SK-N-SH (cell line): ENCODE measurements around the gene TICRR. TPM values are rescaled to one million over a fixed set of nuclear protein-coding genes. Genes with fewer than 3 reads are reported as not detected.

Experiments used
- CTCF ChIA-PET: fragments of 300-600, 350-600 bp; formaldehyde crosslinking; extraction: SDS; loops from one replicate; lab custom pipeline; 2021; lab: Yijun Ruan, JAX
- POLR2A ChIA-PET: fragments of 350-600 bp; sonication (Branson Sonifier 250); formaldehyde crosslinking; extraction: SDS; loops from one replicate; lab custom pipeline; 2020; ENCODE audit warnings: antibody characterized with exemption, inconsistent platforms; lab: Yijun Ruan, JAX
- DNase-seq: peaks from one replicate; pipeline ENCODE4 v3.0.0; 2012
- H2AFZ ChIP-seq: fragments of 200-600 bp; sonication (generic); 2 replicates; pipeline ENCODE4 v1.8.1; 2016; ENCODE audit warnings: antibody characterized with exemption, mild to moderate bottlenecking, low read depth
- H3F3A ChIP-seq: fragments of 200-600 bp; sonication (generic); replicated peaks from 2 replicates; pipeline ENCODE3; 2016; ENCODE audit warnings: antibody characterized with exemption, mild to moderate bottlenecking; ENCODE audit not compliant: insufficient read depth
- H3K27ac ChIP-seq, 2 experiments: fragments of 200-500 bp in 1 of 2; fragments of 200-600 bp in 1 of 2; sonication (Bioruptor generic) in 1 of 2; sonication (generic), shearing (Covaris generic) in 1 of 2; 2 replicates each; pipeline versions ENCODE4 v1.5.1 to v1.6.1; 2014 to 2016; ENCODE audit warnings: low read depth in 2 of 2, inconsistent platforms in 1 of 2, low read length in 1 of 2, mild to moderate bottlenecking in 1 of 2, mixed read lengths in 1 of 2
- H3K27me3 ChIP-seq: fragments of 200-600 bp; sonication (generic), shearing (Covaris generic); 2 replicates; pipeline ENCODE4 v1.6.1; 2016; ENCODE audit warnings: mixed run types; ENCODE audit not compliant: insufficient read depth
- H3K36me3 ChIP-seq, 2 experiments: fragments of 200-500 bp in 1 of 2; fragments of 200-600 bp in 1 of 2; sonication (Bioruptor generic) in 1 of 2; sonication (generic) in 1 of 2; replicated peaks in 1 of 2; 2 replicates each; pipeline versions ENCODE3 to v1.5.1; 2014 to 2016; ENCODE audit warnings: low read length in 1 of 2, mild to moderate bottlenecking in 1 of 2; ENCODE audit not compliant: insufficient read depth in 2 of 2, control insufficient read depth in 1 of 2
- H3K4me1 ChIP-seq, 2 experiments: fragments of 200-500 bp in 1 of 2; fragments of 200-600 bp in 1 of 2; sonication (Bioruptor generic) in 1 of 2; sonication (generic), shearing (Covaris generic) in 1 of 2; 2 replicates each; pipeline versions ENCODE4 v1.5.1 to v1.6.1; 2014 to 2016; ENCODE audit warnings: low read depth in 1 of 2, low read length in 1 of 2, mixed run types in 1 of 2; ENCODE audit not compliant: insufficient read depth in 2 of 2, control insufficient read depth in 1 of 2
- H3K4me2 ChIP-seq: fragments of 200-600 bp; sonication (generic), shearing (Covaris generic); 2 replicates; pipeline ENCODE4 v1.6.1; 2017; ENCODE audit warnings: mixed run types
- H3K4me3 ChIP-seq, 2 experiments: fragments of 200-500 bp in 1 of 2; fragments of 200-600 bp in 1 of 2; sonication (Bioruptor generic) in 1 of 2; sonication (generic), shearing (Covaris generic) in 1 of 2; 2 replicates each; pipeline versions ENCODE4 v1.5.1 to v1.8.1; 2014 to 2016; ENCODE audit warnings: low read depth in 2 of 2, inconsistent platforms in 1 of 2, low read length in 1 of 2, mild to moderate bottlenecking in 1 of 2, mixed read lengths in 1 of 2, moderate library complexity in 1 of 2
- H3K79me2 ChIP-seq: fragments of 200-600 bp; sonication (generic); 2 replicates; pipeline ENCODE4 v1.8.1; 2017; ENCODE audit warnings: mild to moderate bottlenecking; ENCODE audit not compliant: insufficient read depth
- H3K9ac ChIP-seq: fragments of 200-600 bp; sonication (generic); 2 replicates; pipeline ENCODE4 v1.6.1; 2017; ENCODE audit warnings: mixed run types
- H3K9me2 ChIP-seq: fragments of 200-600 bp; sonication (generic); 2 replicates; pipeline ENCODE4 v1.6.1; 2017; ENCODE audit warnings: mixed run types
- H3K9me3 ChIP-seq: fragments of 200-600 bp; sonication (generic); 2 replicates; pipeline ENCODE4 v1.6.1; 2017; ENCODE audit warnings: mixed run types, mild to moderate bottlenecking, moderate library complexity
- H4K20me1 ChIP-seq: fragments of 200-600 bp; sonication (generic); 2 replicates; pipeline ENCODE4 v1.6.1; 2017; ENCODE audit warnings: mild to moderate bottlenecking, mixed run types; ENCODE audit not compliant: insufficient read depth
- CHD2 ChIP-seq: fragments of 150-350 bp; IDR thresholded peaks from 2 replicates; pipeline ENCODE4 v1.6.1; 2018; ENCODE audit warnings: low read length; ENCODE audit not compliant: partially characterized antibody
- ELF1 ChIP-seq: IDR thresholded peaks from 2 replicates; pipeline ENCODE4 v1.4.0; 2012
- EZH2phosphoT487 ChIP-seq: fragments of 200-600 bp; sonication (generic); IDR thresholded peaks from 2 replicates; pipeline ENCODE4 v1.6.1; 2017; ENCODE audit warnings: low read depth, mixed run types, mild to moderate bottlenecking, antibody characterized with exemption, moderate library complexity, borderline replicate concordance
- FOSL2 ChIP-seq: IDR thresholded peaks from 2 replicates; pipeline ENCODE4 v1.4.0; 2012; ENCODE audit warnings: low read depth, mild to moderate bottlenecking, moderate library complexity, borderline replicate concordance
- NFIC ChIP-seq: IDR thresholded peaks from 2 replicates; pipeline ENCODE4 v1.4.0; 2012; ENCODE audit warnings: borderline replicate concordance
- NRF1 ChIP-seq: IDR thresholded peaks from 2 replicates; pipeline ENCODE4 v1.6.1; 2012; ENCODE audit warnings: low read depth, mild to moderate bottlenecking, low read length
- RCOR1 ChIP-seq: fragments of 150-350 bp; IDR thresholded peaks from 2 replicates; pipeline ENCODE4 v1.6.1; 2017; ENCODE audit warnings: antibody characterized with exemption, low read length
- SIN3A ChIP-seq: IDR thresholded peaks from 2 replicates; pipeline ENCODE4 v1.6.1; 2012; ENCODE audit warnings: low read depth, mild to moderate bottlenecking, low read length, moderate library complexity, borderline replicate concordance
- SMC3 ChIP-seq: IDR thresholded peaks from 2 replicates; pipeline ENCODE4 v1.6.1; 2012; ENCODE audit warnings: low read depth, low read length, improper control_type of control experiment
- TCF12 ChIP-seq: IDR thresholded peaks from 2 replicates; pipeline ENCODE4 v1.4.0; 2012
- WGBS: methylation state at CpG from one replicate; pipeline ENCODE4 v1.1.6; 2017; ENCODE audit warnings: low lambda C conversion rate; 5-methylcytosine and 5-hydroxymethylcytosine counted together
- polyA plus RNA-seq, 3 experiments: library from polyadenylated mRNA; depleted of rRNA; stranded (reverse); fragments of >200 nt; gene quantifications; 2 replicates each; pipeline ENCODE4 v1.2.3, GENCODE V29; 2012
- TF ChIP-seq, protein P1 (sequence below): fragments of 150-350 bp; IDR thresholded peaks from 2 replicates; pipeline ENCODE4 v1.6.1; 2016; ENCODE audit warnings: mild to moderate bottlenecking, low read depth, low read length
- TF ChIP-seq, protein P2 (sequence below): IDR thresholded peaks from 2 replicates; pipeline ENCODE4 v1.6.1; 2012; ENCODE audit warnings: mild to moderate bottlenecking, low read depth, low read length, moderate library complexity
- TF ChIP-seq, protein P3 (sequence below): IDR thresholded peaks from 2 replicates; pipeline ENCODE4 v1.4.0; 2012; ENCODE audit warnings: low read depth, borderline replicate concordance
- TF ChIP-seq, protein P4 (sequence below): fragments of 150-350 bp; IDR thresholded peaks from 2 replicates; pipeline ENCODE4 v1.6.1; 2017; ENCODE audit warnings: antibody characterized with exemption, low read length, low read depth, borderline replicate concordance

The TICRR gene
- polyA plus RNA-seq, 1 of the 3 experiments (the other 2 are of a cell fraction), result 3.2 TPM

DNA sequence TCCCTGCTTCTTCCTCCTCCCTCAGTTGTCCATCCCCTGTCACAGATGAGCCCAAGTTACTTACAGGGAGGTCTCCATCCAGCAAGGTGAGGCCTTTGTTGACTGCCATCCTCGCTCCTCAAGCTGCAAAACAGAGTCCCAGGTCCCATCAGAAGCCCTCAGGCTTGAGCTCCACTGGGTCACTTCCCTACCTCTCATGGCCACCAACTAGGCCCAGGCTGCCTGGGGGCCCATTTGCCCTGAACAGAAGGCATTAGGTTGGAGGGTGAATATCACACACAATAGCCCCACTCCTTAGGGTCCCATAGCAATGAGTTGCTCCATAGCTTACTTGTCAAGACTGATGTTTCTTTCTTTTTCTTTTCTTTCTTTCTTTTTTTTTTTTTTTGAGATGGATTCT is 102.1 kb downstream of the TICRR start:
- no peak for DNase-seq
- Histone ChIP-seq H3K4me3 (no peak overlapping the region), H3F3A (peaks cover 9% of the 10 kb centered on the region), H2AFZ (no peak overlapping the region), H3K27me3 (no peaks in the 10 kb centered on the region), H4K20me1 (no peaks in the 10 kb centered on the region), H3K9me2 (no peaks in the 10 kb centered on the region), H3K79me2 (no peaks in the 10 kb centered on the region), H3K4me2 (no peak overlapping the region), H3K27ac (no peak overlapping the region), H3K9me3 (no peaks in the 10 kb centered on the region), H3K4me1 (peaks cover 5 to 16% of the 10 kb centered on the region in 2 experiments; a peak in 2 of 4 replicates), H3K36me3 (no peaks in the 10 kb centered on the region), H3K9ac (no peak overlapping the region)
- no peak for TF ChIP-seq SMC3
- TF ChIP-seq, protein P1, sequence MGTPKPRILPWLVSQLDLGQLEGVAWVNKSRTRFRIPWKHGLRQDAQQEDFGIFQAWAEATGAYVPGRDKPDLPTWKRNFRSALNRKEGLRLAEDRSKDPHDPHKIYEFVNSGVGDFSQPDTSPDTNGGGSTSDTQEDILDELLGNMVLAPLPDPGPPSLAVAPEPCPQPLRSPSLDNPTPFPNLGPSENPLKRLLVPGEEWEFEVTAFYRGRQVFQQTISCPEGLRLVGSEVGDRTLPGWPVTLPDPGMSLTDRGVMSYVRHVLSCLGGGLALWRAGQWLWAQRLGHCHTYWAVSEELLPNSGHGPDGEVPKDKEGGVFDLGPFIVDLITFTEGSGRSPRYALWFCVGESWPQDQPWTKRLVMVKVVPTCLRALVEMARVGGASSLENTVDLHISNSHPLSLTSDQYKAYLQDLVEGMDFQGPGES, result no peak
- no peak for TF ChIP-seq EZH2phosphoT487
- TF ChIP-seq, protein P2, sequence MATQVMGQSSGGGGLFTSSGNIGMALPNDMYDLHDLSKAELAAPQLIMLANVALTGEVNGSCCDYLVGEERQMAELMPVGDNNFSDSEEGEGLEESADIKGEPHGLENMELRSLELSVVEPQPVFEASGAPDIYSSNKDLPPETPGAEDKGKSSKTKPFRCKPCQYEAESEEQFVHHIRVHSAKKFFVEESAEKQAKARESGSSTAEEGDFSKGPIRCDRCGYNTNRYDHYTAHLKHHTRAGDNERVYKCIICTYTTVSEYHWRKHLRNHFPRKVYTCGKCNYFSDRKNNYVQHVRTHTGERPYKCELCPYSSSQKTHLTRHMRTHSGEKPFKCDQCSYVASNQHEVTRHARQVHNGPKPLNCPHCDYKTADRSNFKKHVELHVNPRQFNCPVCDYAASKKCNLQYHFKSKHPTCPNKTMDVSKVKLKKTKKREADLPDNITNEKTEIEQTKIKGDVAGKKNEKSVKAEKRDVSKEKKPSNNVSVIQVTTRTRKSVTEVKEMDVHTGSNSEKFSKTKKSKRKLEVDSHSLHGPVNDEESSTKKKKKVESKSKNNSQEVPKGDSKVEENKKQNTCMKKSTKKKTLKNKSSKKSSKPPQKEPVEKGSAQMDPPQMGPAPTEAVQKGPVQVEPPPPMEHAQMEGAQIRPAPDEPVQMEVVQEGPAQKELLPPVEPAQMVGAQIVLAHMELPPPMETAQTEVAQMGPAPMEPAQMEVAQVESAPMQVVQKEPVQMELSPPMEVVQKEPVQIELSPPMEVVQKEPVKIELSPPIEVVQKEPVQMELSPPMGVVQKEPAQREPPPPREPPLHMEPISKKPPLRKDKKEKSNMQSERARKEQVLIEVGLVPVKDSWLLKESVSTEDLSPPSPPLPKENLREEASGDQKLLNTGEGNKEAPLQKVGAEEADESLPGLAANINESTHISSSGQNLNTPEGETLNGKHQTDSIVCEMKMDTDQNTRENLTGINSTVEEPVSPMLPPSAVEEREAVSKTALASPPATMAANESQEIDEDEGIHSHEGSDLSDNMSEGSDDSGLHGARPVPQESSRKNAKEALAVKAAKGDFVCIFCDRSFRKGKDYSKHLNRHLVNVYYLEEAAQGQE, result no peak
- TF ChIP-seq, protein P3, sequence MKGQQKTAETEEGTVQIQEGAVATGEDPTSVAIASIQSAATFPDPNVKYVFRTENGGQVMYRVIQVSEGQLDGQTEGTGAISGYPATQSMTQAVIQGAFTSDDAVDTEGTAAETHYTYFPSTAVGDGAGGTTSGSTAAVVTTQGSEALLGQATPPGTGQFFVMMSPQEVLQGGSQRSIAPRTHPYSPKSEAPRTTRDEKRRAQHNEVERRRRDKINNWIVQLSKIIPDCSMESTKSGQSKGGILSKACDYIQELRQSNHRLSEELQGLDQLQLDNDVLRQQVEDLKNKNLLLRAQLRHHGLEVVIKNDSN, result no peak
- TF ChIP-seq, protein P4, sequence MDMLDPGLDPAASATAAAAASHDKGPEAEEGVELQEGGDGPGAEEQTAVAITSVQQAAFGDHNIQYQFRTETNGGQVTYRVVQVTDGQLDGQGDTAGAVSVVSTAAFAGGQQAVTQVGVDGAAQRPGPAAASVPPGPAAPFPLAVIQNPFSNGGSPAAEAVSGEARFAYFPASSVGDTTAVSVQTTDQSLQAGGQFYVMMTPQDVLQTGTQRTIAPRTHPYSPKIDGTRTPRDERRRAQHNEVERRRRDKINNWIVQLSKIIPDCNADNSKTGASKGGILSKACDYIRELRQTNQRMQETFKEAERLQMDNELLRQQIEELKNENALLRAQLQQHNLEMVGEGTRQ, result no peak
- TF ChIP-seq SIN3A, result no peak
- TF ChIP-seq NRF1, result no peak
- no peak for TF ChIP-seq ELF1
- no peak for TF ChIP-seq TCF12
- TF ChIP-seq NFIC, result no peak
- TF ChIP-seq CHD2, result no peak
- TF ChIP-seq FOSL2, result no peak
- TF ChIP-seq RCOR1, result no peak
- POLR2A ChIA-PET, result no interaction called here
- CTCF ChIA-PET, result interaction anchor here (1.1 kb wide), 1 partner anchor 13 kb away, joined by 3 read pairs; no protein-coding TSS in a partner anchor
- WGBS, result 83% methylated on average over 1 of the region's 1 CpG

Other genes starting within 250 kb of the TICRR start
- 24.9 and 25.1 TPM in 2 replicates for gene POLG, start 240.6 kb upstream of the TICRR start, polyA plus RNA-seq (2012; rRNA removed)
- not detected in 2 replicates for gene RHCG, start 78.9 kb upstream of the TICRR start, polyA plus RNA-seq (2012; rRNA removed)
- 11.2 and 12.0 TPM in 2 replicates for gene KIF7, start 80.0 kb downstream of the TICRR start, polyA plus RNA-seq (2012; rRNA removed)
- gene PLIN1, start 103.9 kb downstream of the TICRR start, polyA plus RNA-seq (2012; rRNA removed), result 0.08 TPM in 2 replicates
- 6.1 and 7.0 TPM in 2 replicates for gene PEX11A, start 115.3 kb downstream of the TICRR start, polyA plus RNA-seq (2012; rRNA removed)
- gene WDR93, start 115.3 kb downstream of the TICRR start, polyA plus RNA-seq (2012; rRNA removed), result 0.35 and 0.57 TPM in 2 replicates
- gene MESP1, start 175.8 kb downstream of the TICRR start, polyA plus RNA-seq (2012; rRNA removed), result 0.52 and 0.74 TPM in 2 replicates
- 0.21 and 0.31 TPM in 2 replicates for gene MESP2, start 200.9 kb downstream of the TICRR start, polyA plus RNA-seq (2012; rRNA removed)
- 25.8 and 51.0 TPM in 2 replicates for gene ANPEP, start 239.4 kb downstream of the TICRR start, polyA plus RNA-seq (2012; rRNA removed)